Anterior cingulate cortex (tissue), 58 donors: ENCODE data around the gene ATP8B3.

Experiments
- DNase-seq, 58 donors: peaks; one replicate each; lab custom pipeline; 2025; lab: John Stamatoyannopoulos, UW

The ATP8B3 gene

DNA sequence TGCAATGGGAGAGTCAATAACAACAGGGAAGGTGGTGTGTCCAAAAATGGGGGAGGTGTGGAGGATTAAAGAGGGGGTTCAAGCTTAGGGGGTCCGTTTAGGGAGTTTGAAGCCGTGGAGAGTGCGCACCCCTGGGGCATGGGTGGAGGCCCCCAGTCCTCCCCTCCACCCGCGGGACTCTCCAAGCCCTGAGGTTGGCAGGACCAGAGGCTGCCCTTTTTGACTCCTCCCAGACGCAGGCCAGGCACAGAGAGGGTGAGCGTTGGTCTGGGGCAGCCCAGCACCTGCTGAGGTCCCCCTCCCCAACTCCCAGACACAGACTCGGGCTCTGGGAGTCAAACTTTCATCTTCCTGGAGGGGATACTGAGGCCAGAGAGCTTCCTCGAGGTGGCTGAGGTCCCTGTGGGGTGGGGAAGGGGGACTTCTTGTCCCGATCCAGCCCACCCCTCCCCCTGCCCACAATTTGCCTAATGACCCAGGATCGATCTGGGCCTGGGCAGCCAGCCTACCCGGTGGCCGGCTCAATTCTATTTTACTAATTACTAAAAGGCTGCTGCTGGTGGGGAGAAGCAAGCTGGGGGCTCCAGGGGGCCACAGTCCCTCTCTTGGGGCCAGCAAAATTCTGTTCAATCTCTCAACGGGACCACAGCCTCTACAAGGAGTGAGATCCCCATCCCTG is 61.6 kb downstream of the ATP8B3 start:
- no peak for DNase-seq

- no peak for DNase-seq
Observed at GRCh38 chr19:1749373-1750342, 62.4 kb downstream of the ATP8B3 start.

DNA sequence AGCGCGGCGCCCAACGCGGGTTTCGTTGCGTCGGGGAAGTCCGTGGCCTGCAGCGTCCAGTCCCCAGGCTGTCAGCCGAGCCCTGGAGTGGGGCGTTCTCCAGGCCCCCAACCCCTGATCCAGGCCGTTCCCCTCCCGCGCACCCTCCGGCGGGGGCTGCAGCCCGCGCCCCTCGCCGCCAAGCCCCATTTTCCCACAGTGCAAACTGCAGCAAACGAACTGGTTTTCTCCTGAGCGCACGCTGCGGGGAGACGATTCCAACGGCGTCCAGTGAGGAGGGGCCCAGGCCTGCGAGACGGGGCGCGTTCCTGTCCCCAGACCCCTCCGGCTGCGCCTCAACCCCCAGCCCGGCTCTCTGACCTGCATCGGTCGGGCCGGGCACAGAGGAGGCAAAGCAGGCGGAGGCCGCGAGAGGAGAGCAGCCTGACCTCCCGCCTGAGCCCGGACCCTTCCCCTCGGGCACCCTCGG is 63.2 kb downstream of the ATP8B3 start:
- no peak for DNase-seq

DNA sequence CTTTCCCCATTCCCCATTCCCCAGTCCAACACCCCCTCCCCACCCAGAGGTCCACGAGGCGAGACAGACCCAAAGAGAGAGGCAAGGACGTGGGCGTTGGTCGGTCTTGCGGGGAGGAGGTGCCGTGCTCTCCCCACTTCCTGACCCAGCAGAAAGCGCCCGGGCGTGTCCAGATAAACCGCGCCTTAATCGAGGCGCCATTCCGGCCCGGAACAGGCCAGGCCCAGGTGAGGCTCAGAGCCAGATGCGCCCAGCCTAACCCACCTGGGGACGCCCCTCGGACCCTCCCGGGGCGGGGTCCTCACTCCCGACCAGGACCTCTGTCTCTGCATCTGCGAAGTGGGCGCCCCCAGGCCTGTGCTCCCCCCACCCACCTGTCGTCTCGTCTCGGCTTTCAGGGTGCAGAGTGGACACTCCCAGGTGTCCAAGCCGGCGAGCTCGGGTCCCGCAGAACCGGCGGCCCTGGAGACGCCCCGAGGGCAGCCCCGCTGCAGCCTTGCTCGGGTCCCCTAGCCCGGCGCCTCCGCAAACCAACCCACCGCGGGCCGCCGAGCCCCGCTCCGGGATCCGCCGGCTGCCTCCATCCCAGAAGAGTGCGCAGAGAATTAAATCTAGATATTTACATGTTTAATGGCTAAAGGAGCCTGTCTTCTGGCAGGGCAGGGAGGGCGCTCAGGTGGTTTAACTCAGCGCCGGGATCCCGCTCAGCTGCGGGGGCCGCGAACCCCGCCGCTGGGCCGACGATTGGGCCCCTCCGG is 63.8 kb downstream of the ATP8B3 start:
- no peak for DNase-seq

GRCh38 chr19:1747285-1748114 is 64.6 kb downstream of the ATP8B3 start:
- DNase-seq: no peak

DNA sequence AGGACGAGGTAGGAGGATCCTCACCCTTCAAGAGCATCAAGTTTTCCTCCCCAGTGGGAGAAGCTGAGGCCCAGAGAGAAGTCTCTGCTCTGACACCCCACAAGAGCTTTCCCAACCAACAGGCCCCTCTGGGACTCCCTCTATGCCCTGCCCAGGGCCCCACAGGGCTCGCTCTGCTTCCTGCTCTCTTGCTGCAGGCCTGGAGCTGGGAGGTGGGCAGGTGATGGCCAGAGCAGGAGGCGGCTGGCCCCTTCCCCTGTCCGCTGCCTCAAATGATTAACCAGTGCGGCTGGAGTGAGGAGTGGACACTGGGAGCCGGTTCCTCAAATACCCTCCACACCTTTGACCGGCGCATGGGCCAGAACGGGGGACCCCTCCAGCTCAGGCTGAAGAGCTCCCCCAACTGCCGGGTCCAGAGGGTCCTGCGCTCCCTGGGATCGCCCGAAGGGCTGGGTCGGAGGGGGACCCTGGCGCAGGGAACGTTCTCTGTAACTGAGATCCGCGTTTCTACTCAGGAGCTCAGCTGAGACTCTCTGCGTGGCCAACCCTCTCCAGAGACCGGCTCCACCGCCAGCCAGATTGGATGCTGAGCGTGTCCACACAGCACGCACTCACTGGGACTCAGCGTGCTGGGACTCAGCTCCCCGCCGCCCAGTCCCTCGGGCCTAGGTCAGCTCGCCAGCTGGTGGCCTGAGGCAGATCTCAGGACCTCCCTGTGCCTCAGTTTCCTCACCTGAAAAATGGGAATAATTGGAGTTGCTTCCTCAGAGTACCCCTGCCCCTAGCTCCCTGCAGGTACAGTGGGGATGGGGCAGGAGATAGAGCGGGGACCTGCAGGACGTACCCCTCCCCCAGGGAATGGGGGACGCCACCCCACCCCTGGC is 65.4 kb downstream of the ATP8B3 start:
- no peak for DNase-seq

DNA sequence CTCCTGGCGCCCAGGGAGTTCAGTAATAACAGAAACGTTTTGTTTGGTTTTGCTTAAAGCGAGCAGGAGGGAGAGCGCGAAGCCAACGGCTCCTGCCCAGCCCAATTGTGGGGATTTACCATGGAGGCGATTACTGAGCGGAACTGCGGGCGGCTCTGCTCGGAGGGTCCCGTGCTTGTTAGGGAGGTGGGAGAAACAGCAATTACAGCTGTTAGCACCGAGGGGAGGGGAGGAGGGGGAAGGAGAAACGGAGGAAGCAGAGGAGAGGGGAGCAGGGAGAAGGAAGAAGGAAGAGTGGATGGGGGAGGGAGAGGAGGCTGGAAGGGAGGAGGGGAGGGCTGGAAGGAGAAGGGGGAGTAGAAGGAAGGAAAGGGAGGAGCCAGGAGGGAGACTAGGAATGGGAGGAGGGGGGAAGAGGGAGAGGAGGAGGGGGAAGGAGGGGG is 66.5 kb downstream of the ATP8B3 start:
- no peak for DNase-seq

DNA sequence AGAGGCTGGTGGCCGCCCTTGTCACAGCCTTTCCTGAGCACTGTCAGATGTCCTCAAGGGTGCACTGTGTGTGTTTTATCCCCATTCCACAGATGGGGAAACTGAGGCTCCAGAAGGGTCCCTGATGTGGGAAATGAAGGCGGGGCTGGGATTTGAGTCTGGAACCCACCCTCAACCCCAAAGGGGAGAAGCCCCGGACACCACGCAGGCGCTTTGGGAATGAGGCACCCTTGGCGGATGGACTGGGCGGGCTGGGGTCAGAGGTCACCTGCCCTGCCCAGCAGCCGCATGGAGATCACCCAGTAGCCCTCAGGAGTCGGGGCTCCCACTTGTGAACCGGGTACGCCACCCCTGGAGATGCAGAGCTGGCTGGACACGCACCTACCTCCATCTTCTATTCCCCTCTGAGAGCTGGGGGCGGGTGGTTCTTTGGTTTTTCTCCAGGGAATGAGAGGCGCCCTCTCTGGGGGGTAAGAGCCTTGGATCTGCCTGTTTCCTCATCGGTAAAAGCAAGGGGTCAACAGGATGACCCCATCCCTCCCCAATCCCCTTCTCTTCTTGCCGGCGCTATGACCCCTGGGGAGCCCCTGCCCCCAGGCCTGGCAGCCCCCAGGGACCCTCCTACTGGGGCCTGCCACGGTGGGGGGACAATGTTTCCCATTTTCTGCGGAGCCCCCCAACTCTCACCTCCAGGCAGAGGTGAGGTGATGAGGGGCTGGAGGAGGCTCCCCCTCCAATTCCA is 67.1 kb downstream of the ATP8B3 start:
- DNase-seq: no peak

DNA sequence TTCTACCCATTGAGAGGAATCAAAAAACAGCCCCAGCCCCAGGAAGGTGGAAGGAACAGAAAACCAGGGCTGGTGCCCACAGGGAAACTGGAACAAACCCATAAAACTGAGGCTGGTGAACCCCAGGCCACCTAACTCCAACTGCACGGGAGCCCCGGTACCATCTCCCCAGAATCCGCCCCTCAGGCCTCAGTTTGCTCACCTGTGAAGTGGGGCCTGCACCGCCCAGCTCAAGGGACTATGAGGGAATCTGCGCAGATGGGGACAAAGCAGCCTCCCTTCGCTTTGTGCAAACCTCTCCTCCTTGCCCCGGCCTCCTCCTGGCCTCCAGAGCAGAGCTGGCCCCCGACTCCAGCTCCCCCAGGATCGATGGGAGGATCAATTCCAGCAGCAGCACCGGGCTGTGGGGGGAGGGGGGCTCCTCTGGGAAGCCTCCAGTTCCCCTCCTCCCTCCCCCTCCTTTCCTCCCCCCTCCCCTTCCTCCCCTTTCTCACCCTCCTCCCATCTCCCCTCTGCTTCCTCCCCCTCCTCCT is 67.9 kb downstream of the ATP8B3 start:
- no peak for DNase-seq

GRCh38 chr19:1742989-1743696 is 68.9 kb downstream of the ATP8B3 start:
- no peak for DNase-seq

DNA sequence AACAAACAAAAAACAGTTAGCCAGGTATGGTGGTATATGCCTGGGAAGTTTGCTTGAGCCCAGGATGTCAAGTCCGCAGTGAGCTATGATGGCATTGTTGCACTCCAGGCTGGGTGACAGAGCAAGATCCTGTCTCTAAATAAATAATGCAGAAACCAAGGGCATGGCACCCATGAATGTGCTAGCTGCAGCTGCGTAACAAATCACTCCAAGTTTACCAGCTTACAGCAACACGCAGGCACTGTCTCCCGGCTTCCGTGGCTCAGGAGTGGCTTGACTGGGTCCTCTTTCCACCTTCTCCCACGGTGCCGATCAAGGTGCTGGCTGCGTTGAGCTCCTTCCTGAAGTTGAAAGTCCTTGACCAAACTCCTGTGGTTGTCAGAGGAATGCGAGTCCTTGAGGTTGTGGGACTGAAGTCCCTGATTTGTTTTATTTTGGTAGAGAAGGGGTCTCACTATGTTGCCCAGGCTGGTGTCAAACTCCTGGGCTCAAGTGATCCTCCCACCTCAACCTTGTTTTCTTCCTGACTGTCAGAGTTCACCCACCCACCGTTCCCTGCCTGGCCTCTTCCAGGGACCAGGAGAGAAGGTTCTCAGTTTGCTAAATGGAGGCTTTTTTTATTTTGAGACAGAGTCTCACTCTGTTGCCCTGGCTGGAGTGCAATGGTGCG is 72.0 kb downstream of the ATP8B3 start:
- DNase-seq: no peak

DNA sequence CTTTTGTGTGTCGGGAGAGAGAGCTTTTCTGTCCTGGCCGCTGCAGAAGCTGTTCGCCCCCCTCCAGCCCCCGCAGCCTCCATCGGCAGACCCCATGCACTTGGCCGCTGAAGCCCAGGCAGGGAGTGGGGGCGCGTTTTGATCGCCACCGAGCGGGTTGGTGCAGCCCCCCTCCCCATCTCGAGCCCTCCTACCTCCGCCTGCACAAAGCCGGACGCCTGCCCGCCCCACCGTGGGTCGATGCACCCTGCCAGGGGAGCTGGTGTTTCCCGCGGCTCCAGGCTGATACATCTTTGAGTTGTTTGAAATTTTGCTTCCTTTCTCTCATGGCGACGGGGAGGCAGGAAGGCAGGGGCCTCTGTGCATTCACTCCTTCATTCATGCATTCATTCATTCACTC is 75.1 kb downstream of the ATP8B3 start:
- DNase-seq: no peak

- no peak for DNase-seq
Observed at GRCh38 chr19:1736280-1736679, 75.8 kb downstream of the ATP8B3 start.

GRCh38 chr19:1734321-1734966 is 77.6 kb downstream of the ATP8B3 start:
- no peak for DNase-seq
